Gastroesophageal sphincter (tissue), 3 donors: ENCODE results near the gene MAML2.

Experiments
- EP300 ChIP-seq: sonication (generic); formaldehyde crosslinking; IDR thresholded peaks from one replicate; pipeline ENCODE4 v1.6.1; 2017; ENCODE audit warnings: antibody characterized with exemption, mild to moderate bottlenecking
- POLR2A ChIP-seq, 2 donors: fragments of 450-650 bp; IDR thresholded peaks; one replicate each; pipeline ENCODE4 v1.6.1; 2017; ENCODE audit warnings: antibody characterized with exemption in 2 of 2, mild to moderate bottlenecking in 2 of 2, moderate library complexity in 1 of 2
- POLR2AphosphoS5 ChIP-seq: sonication (generic); formaldehyde crosslinking; IDR thresholded peaks from one replicate; pipeline ENCODE4 v1.6.1; 2017; ENCODE audit warnings: antibody characterized with exemption
- TF ChIP-seq, protein P1 (sequence below), 4 experiments: fragments of 200-600 bp in 2 of 4; fragments of 450-650 bp in 2 of 4; sonication (generic) in 1 of 4; IDR thresholded peaks; one replicate each; pipeline ENCODE4 v1.5.1; 2017 to 2019; ENCODE audit warnings: antibody characterized with exemption in 4 of 4, mild to moderate bottlenecking in 2 of 4, moderate library complexity in 2 of 4

- TF ChIP-seq POLR2A (IDR thresholded peaks at IDR 0.05) (no peak), EP300 (no peak), POLR2AphosphoS5 (no peak)
- TF ChIP-seq, protein P1, sequence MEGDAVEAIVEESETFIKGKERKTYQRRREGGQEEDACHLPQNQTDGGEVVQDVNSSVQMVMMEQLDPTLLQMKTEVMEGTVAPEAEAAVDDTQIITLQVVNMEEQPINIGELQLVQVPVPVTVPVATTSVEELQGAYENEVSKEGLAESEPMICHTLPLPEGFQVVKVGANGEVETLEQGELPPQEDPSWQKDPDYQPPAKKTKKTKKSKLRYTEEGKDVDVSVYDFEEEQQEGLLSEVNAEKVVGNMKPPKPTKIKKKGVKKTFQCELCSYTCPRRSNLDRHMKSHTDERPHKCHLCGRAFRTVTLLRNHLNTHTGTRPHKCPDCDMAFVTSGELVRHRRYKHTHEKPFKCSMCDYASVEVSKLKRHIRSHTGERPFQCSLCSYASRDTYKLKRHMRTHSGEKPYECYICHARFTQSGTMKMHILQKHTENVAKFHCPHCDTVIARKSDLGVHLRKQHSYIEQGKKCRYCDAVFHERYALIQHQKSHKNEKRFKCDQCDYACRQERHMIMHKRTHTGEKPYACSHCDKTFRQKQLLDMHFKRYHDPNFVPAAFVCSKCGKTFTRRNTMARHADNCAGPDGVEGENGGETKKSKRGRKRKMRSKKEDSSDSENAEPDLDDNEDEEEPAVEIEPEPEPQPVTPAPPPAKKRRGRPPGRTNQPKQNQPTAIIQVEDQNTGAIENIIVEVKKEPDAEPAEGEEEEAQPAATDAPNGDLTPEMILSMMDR (IDR thresholded peaks at IDR 0.05): no peak
Observed at GRCh38 chr11:96179905-96180304, 163.1 kb downstream of the MAML2 start.
